ENCODE data around the gene SLC6A3.
"Not testable (repeated sequence)": the region's sequence is repeated elsewhere in the genome, so short reads cannot be mapped to it uniquely, and the experiment has no call there.

The SLC6A3 gene

DNA sequence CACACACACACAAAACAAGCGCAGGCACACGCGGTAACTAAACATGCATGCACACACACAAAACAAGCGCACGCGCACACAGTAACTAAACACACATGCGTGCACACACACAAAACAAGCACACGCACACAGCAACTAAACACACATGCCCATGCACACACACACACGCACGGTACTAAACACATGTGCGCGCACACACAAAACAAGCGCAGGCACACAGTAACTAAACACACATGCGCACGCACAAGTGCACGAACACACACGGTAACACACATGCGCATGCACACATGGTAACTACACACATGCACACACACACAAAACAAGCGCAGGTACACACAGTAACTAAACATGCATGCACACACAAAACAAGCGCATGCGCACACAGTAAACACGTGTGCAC lies 19.9 kb upstream of the SLC6A3 start:
- DNase-seq (ENCODE audit: low read depth in 2 of 2) = no peak

DNA sequence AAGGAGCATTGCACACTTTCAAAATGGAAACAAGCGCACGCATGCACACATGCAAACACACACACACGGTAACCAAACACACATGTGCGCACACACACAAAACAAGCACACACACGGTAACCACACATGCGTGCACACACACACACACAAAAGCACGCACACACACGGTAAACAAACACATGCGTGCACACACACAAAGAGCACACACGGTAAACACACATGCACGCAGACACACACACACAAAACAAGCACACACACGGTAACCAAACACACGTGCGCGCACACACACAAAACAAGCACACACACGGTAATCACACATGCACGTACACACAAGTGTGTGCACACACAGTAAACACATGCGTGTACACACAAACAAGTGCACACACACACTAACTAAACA lies 19.3 kb upstream of the SLC6A3 start:
- DNase-seq (ENCODE audit: low read depth in 2 of 2) = no peak

DNA sequence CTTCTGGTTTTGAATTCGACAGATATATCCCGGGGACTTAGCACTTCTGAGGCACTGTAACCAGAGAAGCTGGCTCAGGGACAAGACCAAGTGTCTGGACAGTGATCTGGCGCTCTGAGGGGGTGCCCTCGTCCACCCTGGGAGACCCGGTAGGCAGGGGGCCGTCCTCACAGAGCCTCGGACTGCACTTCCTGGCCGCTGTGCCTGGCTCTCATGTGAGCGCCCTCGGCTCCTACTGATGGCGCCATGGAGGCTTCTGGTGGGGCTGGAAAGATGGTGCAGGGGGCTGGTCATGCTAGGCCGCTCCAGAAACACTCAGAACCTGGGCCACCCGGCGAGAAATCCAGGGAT lies 18.8 kb upstream of the SLC6A3 start:
- DNase-seq (ENCODE audit: low read depth in 2 of 2) = no peak

DNA sequence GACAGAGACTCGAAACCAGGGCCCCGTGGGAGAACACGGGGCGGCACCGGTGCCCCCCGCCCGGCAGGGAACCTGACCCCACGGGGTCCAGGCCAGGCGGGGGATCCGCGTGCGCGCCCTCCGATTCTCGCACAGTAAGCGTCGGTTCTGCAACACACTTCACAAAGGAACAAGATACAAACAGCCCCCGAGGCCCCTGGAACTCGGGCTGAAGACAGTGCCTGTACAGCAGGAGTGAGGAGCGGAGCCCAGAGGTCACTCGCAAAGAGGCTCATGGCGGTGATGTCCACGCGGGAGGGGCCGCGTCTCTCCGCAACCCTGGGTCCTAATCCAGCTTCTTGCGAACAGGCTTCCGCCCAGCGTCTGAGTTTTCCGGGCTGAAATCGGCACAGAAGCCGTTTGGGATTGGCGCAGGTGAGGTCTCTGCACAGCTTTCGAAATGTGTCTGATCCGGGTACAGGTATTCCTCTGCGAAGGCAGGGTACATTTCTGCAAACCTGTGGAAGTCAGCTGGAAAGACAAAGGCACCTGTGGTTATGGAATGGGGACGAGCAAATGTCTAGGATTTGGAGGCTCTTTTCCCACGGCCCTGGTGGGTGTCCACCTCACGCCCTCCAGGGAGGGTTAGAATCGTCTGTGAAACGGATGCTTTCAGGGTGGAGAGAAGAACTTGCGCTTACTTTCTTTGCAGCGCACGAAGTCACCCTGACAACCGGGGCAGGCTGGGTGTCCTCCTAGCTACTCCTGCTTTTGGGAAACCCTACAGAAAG lies 18.3 kb upstream of the SLC6A3 start:
- no peak for DNase-seq (ENCODE audit: low read depth in 2 of 2)

DNA sequence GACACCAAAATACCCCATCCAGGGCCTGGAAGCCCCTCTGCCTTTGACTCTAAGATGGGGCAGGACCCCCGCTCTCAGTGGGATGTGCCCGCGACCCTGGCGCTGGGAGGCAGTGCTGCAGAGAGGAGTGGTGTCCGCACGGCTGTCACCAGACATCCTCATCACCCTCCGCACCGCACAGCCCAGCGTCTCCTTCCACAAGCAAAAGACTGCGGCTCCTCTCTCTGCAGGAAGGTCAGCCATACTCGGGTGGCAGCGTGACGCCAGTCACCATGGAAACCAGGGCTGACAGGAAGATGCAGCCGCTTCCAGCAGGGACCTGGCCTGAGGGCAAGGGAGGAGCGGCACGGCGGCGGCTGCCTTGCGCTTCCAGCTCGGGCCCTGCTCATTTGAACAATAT lies 17.1 kb upstream of the SLC6A3 start:
- no peak for DNase-seq (ENCODE audit: low read depth in 2 of 2)

DNA sequence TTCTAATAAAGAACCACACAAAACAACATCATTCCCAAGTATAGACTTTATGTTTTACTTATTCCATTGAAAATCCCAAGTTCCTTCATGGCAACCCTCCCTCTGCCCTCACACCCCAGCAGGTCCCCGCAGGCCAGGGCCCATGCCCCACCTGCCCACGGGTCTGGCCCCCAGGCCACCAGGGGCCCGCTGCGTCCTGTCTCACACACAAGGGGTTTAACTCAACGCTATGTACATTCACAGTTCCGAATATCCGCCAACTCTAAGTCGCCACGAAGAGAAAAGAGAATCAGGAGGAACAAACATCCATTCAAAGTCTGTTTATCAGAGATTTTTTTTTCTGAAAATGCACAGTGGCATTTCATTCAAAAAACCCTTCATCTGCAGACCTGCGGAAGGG lies 16.2 kb upstream of the SLC6A3 start:
- DNase-seq (ENCODE audit: low read depth in 2 of 2) = no peak

DNA sequence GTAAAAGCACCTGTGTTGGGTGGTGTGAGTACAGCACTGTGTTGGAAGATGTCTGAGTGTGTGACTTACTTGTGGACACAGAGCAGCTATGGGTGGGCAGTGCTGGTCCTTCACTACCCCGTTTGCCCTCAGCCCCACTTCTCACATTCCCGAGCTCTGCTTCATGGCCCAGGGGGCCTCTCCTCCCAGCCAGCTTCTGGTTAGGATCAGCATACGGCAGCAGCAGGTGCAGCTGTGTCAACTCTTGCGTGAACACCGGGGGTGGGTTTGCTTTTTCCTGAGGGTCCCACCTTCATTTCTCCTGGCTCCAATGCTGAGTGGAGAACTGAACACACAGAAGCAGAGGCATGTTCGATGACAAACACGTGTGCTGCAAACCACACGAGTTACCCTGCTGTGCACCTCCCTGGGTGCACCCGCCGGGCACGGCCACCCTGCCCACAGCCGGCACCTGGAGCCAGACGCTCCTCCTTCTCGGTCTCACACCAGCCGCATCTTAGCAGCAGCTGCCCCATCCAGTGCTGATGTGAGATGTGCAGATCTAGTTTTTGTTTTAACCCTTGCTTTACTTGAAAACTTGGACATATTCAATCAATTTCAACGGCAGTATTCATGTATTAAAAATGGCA lies 14.9 kb upstream of the SLC6A3 start:
- no peak for DNase-seq (ENCODE audit: low read depth in 2 of 2)

DNA sequence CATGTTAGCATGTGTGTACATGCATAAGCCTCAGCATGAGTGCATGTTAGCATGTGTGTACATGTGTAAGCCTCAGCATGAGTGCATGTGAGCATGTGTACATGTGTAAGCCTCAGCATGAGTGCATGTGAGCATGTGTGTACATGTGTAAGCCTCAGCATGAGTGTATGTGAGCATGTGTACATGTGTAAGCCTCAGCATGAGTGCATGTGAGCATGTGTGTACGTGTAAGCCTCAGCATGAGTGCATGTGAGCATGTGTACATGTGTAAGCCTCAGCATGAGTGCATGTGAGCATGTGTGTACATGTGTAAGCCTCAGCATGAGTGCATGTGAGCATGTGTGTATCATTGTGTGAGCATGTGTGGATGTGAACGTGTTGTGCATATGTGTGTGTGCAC lies 14.2 kb upstream of the SLC6A3 start:
- DNase-seq (ENCODE audit: low read depth in 2 of 2) = not testable (repeated sequence)

DNA sequence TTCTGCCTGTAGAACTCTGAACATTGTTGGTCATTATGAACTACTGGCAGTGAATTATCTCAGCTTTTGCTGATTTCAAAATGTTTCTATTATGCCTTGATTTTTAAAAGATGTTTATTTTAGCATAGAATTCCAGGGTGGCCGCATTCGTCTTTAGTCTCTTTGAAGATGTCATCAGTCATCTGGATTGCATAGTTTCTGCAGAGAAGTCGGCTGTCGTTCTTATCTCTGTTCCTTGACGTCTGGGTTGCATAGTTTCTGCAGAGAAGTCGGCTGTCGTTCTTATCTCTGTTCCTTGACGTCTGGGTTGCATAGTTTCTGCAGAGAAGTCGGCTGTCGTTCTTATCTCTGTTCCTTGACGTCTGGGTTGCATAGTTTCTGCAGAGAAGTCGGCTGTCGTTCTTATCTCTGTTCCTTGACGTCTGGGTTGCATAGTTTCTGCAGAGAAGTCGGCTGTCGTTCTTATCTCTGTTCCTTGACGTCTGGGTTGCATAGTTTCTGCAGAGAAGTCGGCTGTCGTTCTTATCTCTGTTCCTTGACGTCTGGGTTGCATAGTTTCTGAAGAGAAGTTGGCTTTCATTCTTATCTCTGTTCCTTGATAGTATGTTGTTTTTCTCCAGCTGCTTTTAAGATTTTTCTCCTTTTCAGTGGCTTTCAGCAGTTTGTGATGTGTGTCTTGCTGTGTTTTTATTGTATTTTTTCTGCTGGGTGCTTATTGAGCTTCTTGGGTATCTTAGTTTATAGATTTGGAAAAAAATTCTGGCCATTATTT lies 11.1 kb upstream of the SLC6A3 start:
- DNase-seq (ENCODE audit: low read depth in 2 of 2) = not testable (repeated sequence)

DNA sequence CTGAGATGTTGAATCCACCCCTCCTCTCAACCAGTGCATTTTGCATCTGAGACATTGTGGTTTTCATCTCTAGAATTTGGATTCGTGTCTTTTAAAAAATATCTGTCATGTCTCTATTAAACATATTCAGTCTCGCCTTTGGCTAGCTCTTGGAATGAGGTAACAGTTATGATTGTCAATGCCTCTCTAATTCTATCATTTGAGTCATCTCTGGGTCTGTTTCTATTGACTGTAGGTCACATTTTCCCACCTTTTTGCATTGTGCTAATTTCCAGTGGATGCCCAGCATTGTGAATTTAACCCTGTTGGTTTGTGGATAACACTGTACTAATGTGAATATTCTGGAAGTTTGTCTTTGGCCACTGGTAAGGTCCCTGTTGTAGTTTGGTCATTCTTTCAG lies 8.4 kb upstream of the SLC6A3 start:
- DNase-seq (ENCODE audit: low read depth in 2 of 2) = no peak

DNA sequence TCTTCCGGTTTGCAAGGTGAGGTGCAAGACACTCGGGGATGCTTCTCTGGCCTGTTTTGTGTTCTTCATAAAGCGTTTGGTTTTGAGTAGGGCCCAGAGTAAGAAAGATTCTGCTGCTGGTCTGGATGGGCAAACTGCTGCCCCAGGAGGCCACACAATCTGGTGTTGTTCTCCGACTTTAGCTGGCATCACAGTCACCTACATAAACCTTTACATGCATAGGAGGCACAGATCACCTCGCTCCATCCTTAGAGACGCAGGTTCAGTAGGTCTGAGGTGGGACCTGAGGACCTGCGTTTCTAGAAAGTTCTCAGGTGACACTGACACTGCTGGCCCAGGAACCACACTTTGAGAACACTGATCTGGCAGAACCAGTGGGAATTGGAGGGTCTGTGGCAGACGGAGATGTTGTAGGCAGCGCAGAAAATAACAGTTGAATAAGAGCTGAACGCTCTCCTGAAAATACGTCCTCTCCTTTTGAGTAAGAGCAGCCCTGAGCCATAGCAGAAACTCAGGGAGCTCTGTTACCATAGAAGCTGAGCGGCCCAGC lies 3.9 kb upstream of the SLC6A3 start:
- DNase-seq (ENCODE audit: low read depth in 2 of 2) = no peak

DNA sequence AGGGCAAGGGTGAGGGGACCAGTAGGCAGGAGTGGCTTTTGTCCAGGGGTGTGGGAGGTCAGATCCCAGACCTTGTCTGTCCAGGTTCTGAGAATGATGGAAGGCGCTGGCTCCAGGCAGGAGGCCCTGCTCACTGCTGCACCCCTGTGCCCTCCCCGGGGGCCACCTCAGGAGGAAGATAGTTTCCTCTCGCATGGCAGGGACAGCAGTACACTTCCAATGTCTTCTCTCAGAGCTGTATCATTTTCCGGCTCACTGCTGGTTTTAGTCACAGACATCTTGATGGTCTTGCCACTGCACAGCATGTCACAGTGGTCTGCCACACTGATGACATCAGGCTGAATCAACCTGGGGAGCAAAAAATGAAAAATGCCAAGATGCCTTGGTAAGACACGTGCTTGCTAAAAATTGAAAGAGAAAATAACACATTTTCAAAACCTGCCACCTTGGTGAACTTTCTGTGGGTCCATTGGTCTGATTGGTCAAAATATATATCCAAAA lies 3.3 kb upstream of the SLC6A3 start:
- no peak for DNase-seq (ENCODE audit: low read depth in 2 of 2)

DNA sequence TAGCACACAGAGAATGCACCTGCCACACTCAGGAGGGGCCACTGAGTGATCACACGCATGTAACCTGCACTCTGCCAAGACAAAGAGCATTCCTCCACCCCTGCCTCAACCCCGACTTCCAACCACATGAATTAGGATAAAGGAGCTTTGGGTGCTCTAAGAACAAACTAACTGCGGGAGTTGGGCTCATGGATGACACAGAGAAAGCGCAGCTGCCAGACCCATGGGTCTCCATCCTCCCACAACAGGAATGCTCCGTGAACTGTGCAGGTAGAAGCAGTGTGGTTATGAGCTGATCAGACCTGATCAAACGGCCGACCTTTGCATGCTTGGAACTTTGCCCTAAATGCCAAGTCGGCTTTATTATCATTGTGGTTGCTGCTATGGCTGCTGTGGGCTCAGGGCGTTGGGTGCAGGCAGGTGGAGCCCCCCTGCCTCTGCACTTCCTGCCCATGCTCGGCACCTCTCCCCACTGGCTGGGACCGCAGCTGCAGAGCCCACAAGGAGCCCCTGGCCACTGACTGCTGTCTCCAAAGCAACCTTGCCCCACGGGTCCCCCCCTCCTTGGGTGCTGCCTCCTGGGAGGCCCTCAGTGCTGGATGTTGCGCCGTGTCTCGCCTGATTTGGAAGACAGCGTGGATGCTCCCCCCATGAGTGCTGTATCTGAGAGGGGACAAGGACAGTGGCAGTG lies 2.6 kb upstream of the SLC6A3 start:
- DNase-seq (ENCODE audit: low read depth in 2 of 2) = no peak

DNA sequence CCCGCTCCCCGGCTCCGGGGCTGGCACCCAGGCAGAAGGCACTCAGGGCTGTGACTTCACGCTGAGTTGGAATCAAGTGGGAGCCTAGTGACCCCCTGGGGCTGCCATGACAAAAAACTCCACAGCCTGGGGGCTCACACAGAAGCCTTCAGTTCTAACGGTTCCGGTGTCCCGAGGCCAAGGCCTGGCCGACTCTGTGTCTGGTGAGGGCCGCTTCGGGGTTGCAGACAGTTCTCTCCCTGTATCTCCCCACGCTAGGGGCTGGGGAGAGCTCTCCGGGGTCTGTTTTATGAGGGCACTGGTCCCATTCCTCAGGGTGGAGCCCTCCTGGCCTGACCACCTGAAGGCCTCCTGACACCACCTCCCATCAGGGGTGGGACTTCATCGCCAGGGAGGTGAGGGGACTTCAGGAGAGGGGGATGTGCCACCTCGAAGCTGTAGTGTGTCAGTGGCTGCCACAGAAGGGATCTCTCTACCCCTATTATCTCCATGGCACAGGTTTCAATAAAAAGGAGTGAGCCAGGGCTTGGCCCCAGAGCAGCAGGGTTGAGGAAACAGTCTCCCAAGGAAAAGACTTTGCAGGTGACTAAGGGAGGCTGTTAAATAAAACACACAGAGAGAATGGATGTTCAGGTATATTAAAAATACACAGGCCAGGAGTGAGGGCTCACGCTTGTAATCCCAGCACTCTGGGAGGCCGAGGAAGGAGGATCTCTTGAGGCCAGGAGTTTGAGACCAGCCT lies 1.5 kb upstream of the SLC6A3 start:
- no peak for DNase-seq (ENCODE audit: low read depth in 2 of 2)

DNA sequence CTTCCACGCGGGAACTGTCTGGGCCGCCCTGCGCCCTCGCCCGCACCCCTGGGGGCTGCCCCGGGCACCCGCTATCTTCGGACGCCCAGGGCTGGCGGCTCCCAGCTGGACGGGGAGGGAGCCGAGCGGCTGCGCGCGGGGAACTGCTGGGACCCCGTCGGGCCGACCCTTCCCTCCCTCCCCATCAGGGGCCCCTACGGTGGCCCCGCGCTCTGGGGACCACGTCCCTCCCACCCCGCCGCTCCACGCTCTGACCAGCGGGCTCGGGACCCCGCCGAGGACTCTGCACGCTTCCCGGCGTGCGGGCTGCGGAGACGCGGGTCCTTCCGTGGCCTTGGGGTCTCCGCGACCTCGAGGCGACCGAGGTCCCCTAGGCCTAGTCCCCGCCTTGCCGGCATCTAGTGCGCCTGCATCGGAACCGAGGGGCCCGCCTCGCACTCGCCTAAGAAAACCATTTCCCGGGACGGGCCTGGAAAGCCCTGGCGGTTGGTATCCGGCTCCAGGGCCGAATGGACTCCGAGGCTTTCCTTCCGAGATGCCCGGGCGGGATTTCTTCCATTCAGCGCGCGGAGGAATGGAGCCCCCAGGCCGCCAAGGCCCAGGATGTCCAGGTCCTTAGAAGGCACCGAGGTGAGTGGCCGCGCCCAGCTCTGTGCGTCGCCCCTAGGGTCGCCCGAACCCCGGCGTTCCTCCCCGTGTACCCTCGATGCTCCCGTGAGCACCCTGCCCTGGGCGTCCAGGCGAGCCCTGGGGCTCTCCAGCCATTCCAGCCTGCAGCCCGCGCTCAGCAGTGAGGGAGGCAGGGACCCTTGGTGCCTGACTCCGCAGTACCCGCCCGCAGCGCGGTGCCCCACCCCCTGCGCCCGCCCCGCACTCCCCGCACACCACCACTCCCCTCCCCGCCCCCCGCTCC lies 705 bp upstream of the SLC6A3 start:
- DNase-seq (ENCODE audit: low read depth in 2 of 2) = no peak

DNA sequence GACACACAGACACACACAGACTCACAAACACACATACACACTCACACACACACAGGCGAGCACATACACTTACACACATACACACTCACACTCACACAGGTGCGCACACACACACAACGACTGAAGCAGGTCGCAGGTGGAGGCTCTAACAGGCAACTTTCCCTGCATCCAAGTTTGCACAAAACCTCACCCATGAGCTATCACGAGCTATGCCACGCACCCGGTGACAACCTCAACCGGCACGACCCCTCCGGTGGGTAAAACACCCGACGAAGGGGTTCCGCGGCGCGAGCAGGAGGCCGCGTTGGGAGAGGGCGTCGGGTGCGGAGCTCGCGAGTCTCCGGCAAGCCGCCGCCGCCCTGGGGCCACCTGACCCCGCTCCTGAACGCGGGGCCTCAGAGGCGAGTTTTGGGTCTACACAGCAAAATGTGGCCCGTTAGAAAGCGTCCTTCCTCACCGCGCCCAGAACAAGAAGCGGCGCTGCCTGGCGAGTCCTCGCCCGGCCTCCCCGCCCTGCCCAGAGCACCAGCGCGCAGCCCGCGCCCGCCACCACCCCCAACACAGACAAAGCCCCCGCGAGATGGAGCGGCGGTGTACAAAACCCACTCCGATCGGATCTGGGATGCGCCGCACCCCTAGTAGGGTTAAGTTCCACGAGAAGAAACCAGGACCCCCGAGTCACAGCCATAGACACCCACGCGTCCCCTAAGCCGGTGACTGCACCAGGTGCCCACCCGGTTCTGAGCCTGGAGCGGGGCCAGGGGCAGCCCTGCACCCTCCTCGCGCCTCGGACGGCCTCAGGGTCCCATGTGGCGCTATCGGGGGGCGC lies 665 bp downstream of the SLC6A3 start:
- DNase-seq (ENCODE audit: low read depth in 2 of 2) = no peak

DNA sequence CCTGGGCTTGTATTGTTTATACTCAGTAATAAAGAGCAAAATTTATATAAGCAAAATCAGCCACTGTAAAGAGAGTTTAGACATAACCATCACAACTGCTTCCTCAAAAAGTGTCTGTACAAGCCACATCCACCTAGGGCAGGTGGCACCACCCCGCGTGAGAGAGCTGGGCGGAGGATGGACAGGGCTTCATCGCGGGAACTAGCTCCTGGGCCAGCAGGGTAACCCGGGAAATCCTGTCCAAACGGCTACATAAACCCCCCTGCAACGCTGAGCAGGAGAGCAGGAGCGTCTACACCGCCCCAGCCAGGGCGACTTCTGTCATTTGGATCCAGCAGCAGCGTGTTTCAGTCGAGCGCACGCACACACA lies 1.3 kb downstream of the SLC6A3 start:
- DNase-seq (ENCODE audit: low read depth in 2 of 2) = no peak

DNA sequence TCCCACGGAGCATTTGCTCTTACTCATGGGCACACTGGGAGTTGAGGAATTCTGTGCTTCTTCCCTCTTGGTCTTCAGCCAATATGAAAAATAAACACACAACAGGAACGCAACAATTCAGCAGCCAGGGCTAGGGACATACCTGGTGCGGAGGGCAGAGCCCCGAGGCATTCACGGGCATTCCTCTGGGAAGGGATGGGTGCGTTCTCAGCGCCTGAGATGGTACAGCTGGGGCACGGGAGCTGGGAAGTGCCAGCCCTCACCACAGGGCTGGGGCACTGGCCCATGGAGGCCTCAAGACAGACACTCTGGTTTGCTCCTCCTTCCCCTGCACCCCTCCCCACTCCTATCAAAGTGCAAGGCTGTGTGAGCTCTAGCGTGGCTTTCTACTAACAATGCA lies 2.1 kb downstream of the SLC6A3 start:
- no peak for DNase-seq (ENCODE audit: low read depth in 2 of 2)

Data from stimulated activated CD4-positive, alpha-beta T cell treated with anti-CD3 and anti-CD28 coated beads, Interleukin-4, amount 100 ng/mL, for 48 hours (primary cell).